Central memory CD8-positive, alpha-beta T cell (primary cell): ENCODE results near the gene SOWAHB.
"Not testable (repeated sequence)": the region's sequence is repeated elsewhere in the genome, so short reads cannot be mapped to it uniquely, and the experiment has no call there.

Experiments
- ATAC-seq: fragments of 150-1000 bp; cut with Tn5 transposase; replicated peaks from 2 replicates; pipeline ENCODE4 v1.10.0; 2022; ENCODE audit warnings: mild to moderate bottlenecking, moderate FRiP score, moderate number of reproducible peaks; ENCODE audit not compliant: poor library complexity, severe bottlenecking; ENCODE audit errors: extremely low read depth
- DNase-seq, 2 donors: peaks; one replicate each; pipeline ENCODE4 v3.0.0; 2021; ENCODE audit warnings: low spot score in 2 of 2
- H3K27ac Mint-ChIP-seq: one replicate; pipeline ENCODE4 v1.8.0; 2022; ENCODE audit warnings: low read depth, mild to moderate bottlenecking, moderate library complexity, mixed read lengths
- H3K27me3 Mint-ChIP-seq: one replicate; pipeline ENCODE4 v1.8.0; 2022; ENCODE audit warnings: mixed read lengths
- H3K36me3 Mint-ChIP-seq: one replicate; pipeline ENCODE4 v1.8.0; 2022; ENCODE audit warnings: mild to moderate bottlenecking, moderate library complexity, mixed read lengths; ENCODE audit not compliant: insufficient read depth
- H3K4me1 Mint-ChIP-seq: one replicate; pipeline ENCODE4 v1.8.0; 2022; ENCODE audit warnings: mixed read lengths
- H3K4me3 Mint-ChIP-seq: one replicate; pipeline ENCODE4 v1.8.0; 2022; ENCODE audit warnings: mild to moderate bottlenecking, moderate library complexity, mixed read lengths
- H3K9me3 Mint-ChIP-seq: one replicate; pipeline ENCODE4 v1.8.0; 2022; ENCODE audit warnings: mixed read lengths

SOWAHB gene

DNA sequence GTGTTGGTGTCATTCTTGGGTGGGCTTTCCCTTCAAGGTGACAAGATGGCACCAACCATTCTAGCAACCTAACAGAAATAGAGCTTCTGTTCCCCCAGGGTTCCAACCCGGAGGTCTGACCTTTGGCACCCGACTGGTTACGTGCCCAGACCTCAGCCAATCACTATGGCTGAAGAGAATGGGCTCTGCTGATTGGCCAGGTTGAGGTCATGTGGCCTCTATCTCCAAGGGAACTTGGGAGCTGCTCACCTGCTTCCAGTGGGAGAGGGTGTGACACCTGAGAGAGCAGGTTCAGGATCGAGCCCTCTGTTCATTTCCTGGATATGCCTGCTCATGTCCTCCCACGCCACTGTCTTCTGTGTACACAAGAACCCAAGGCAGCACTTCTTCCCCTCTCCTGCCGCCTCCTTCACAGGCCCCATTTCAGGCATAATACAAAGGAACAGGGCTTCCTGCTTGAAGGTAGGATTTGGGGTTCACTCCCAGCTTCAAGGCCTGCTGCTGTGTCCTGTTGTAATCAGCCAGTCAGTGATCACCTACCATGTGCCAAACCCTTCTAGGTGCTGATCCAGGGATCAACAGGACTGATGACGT lies 11.0 kb downstream of the SOWAHB start:
- ATAC-seq (no peak), DNase-seq (no peak)
- H3K36me3 Mint-ChIP-seq, result no peaks in the 10 kb centered on the region
- H3K4me3 Mint-ChIP-seq, result no peak overlapping the region
- H3K27ac Mint-ChIP-seq, result no peak overlapping the region
- no peaks in the 10 kb centered on the region for H3K4me1 Mint-ChIP-seq
- peaks cover 30% of the 10 kb centered on the region for H3K27me3 Mint-ChIP-seq
- H3K9me3 Mint-ChIP-seq, result no peaks in the 10 kb centered on the region

DNA sequence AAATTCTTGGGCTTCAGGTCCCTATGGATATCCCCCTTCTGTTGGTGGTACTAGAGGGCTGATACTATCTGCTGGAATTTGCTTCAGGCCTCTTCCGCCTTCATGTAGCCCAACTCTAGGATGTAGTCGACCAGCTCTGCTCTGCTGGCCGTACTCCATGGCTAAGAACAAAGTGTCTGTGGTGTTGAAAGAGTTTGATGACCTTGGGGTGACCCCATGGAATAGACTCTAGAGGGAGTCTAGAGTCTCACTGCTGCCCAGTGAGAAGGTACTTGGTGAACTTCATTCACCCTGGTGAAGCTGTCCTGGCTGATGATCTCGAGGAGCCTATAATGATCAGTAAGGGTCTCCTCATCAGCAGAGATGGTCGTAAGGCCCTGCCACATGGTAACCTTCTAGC lies 11.7 kb downstream of the SOWAHB start:
- DNase-seq (no peak), ATAC-seq (no peak)
- Mint-ChIP-seq H3K9me3 (no peaks in the 10 kb centered on the region), H3K36me3 (no peaks in the 10 kb centered on the region), H3K4me3 (no peak overlapping the region), H3K27me3 (peaks cover 23% of the 10 kb centered on the region), H3K4me1 (no peaks in the 10 kb centered on the region), H3K27ac (no peak overlapping the region)

DNA sequence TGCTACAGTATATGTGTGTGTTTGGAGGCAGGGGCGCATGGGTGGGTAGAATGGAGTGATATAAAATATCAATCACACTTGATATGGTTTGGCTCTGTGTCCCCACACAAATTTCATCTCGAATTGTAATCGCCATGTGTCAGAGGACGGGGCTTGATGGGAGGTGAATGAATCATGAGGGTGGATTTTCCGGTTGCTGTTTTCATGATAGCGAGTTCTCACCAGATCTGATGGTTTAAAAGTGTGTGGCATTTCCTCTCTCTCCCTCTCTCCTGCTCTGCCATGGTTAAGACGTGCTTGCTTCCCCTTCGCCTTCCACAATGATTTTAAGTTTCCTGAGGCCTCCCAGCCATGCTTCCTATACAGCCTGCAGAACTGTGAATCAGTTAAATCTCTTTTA lies 14.8 kb downstream of the SOWAHB start:
- Mint-ChIP-seq H3K27me3 (peaks cover 38% of the 10 kb centered on the region), H3K4me1 (no peaks in the 10 kb centered on the region), H3K9me3 (no peaks in the 10 kb centered on the region), H3K27ac (no peak overlapping the region), H3K36me3 (no peaks in the 10 kb centered on the region), H3K4me3 (no peak overlapping the region)
- ATAC-seq, result no peak
- no peak for DNase-seq

DNA sequence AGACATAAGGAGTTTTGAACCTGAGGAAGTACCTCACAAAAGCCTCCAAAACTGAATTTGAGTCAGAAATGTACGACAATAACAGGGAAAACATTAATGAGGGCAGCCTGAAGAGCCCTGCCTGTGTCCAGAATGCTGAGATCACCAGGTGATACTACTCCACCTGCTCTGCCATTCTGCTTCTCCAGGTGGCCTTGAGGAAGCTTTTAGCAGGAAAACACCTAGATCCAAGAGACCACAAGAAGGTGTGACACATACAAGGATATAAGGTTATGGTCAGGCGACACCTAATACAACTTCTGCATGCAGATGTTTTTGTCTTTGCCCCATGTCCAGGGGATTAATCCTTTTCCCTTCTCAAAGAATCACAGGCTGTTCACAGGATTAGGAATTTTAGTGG lies 15.3 kb downstream of the SOWAHB start:
- DNase-seq, result no peak
- H3K36me3 Mint-ChIP-seq, result no peaks in the 10 kb centered on the region
- H3K9me3 Mint-ChIP-seq, result no peaks in the 10 kb centered on the region
- H3K27ac Mint-ChIP-seq, result no peak overlapping the region
- ATAC-seq, result no peak
- no peaks in the 10 kb centered on the region for H3K4me1 Mint-ChIP-seq
- peaks cover 43% of the 10 kb centered on the region for H3K27me3 Mint-ChIP-seq
- H3K4me3 Mint-ChIP-seq, result no peak overlapping the region

- no peak for DNase-seq
- H3K4me1 Mint-ChIP-seq, result no peaks in the 10 kb centered on the region
- H3K27me3 Mint-ChIP-seq, result peaks cover 56% of the 10 kb centered on the region
- no peak for ATAC-seq
- H3K36me3 Mint-ChIP-seq, result no peaks in the 10 kb centered on the region
- H3K9me3 Mint-ChIP-seq, result no peaks in the 10 kb centered on the region
- no peak overlapping the region for H3K27ac Mint-ChIP-seq
- no peak overlapping the region for H3K4me3 Mint-ChIP-seq
Measured at GRCh38 chr4:76881375-76881774, 16.6 kb downstream of the SOWAHB start.

- no peaks in the 10 kb centered on the region for H3K9me3 Mint-ChIP-seq
- no peaks in the 10 kb centered on the region for H3K36me3 Mint-ChIP-seq
- H3K4me3 Mint-ChIP-seq, result no peak overlapping the region
- no peaks in the 10 kb centered on the region for H3K4me1 Mint-ChIP-seq
- no peak overlapping the region for H3K27ac Mint-ChIP-seq
- ATAC-seq (no peak), DNase-seq (no peak)
- H3K27me3 Mint-ChIP-seq, result peaks cover 57% of the 10 kb centered on the region
Measured at GRCh38 chr4:76879731-76880364, 18.1 kb downstream of the SOWAHB start.

- H3K27me3 Mint-ChIP-seq, result peaks cover 57% of the 10 kb centered on the region
- not testable (repeated sequence) for ATAC-seq
Measured at GRCh38 chr4:76878641-76879165, 19.2 kb downstream of the SOWAHB start.

DNA sequence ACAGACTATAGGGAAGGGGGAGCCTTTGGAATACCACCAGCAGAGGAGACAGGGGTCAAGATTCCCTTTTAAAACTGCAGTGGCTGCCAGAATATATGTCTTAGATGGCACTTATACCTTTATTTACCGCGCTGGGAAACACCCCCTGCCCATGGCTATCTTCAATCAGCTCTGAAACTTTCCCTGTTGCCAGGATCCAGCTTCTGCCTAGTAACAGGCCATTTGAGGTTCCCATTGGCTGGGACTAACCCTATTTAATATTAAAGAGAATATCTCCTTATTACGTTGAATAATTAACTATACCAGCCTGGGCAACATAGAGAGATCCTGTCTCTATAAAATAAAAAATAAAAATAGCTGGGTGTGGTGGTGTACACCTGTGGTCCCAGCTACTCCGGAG lies 23.8 kb downstream of the SOWAHB start:
- Mint-ChIP-seq H3K9me3 (no peaks in the 10 kb centered on the region), H3K27me3 (peaks cover 30% of the 10 kb centered on the region), H3K36me3 (no peaks in the 10 kb centered on the region), H3K4me1 (no peaks in the 10 kb centered on the region), H3K27ac (no peak overlapping the region), H3K4me3 (no peak overlapping the region)
- ATAC-seq, result no peak
- DNase-seq, result no peak

More at GRCh38 chr4:76878641-76879165, 19.2 kb downstream of the SOWAHB start:
- not testable (repeated sequence) for H3K4me1 Mint-ChIP-seq, H3K36me3 Mint-ChIP-seq, H3K9me3 Mint-ChIP-seq, DNase-seq, H3K27ac Mint-ChIP-seq, H3K4me3 Mint-ChIP-seq

DNA sequence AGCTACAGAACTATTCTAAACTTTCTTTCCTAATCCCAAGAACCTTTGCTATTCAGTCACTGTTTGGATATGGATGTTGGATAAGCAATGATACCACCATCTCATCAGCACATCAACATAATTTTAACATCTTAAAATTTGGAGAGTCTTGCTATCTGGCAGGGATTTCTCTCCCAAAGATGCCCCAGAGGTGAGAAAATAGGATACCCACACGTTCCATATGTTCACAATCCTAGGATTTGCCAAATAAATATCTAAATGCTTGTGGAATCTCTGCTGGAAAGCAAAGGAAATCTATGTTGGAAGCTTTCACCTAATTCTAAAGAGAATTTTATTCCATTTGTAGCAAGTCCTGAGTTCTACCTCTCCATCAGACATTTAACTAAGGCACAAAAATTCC lies 24.4 kb downstream of the SOWAHB start:
- Mint-ChIP-seq H3K36me3 (no peaks in the 10 kb centered on the region), H3K4me3 (no peak overlapping the region), H3K27me3 (peaks cover 25% of the 10 kb centered on the region), H3K27ac (no peak overlapping the region), H3K9me3 (no peaks in the 10 kb centered on the region), H3K4me1 (no peaks in the 10 kb centered on the region)
- DNase-seq (no peak), ATAC-seq (no peak)

DNA sequence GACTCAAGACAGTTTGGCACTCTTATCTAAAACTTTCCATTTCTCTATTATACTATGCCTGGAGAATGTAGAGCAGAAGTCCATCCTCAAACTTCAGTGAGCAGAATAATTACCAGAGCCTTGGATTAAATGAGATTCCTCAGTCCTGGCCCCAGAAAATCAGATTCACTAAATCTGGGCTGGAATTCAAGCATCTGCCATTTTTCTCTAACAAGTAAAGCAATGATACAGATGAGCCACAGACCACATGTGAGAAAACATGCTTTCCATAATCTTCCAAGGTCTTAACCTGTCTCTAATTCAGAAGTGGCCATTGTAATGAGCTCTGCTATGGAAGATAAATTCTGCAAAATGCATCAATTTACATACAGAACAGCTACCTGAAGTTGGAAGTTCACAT lies 25.4 kb downstream of the SOWAHB start:
- Mint-ChIP-seq H3K27me3 (peaks cover 25% of the 10 kb centered on the region), H3K27ac (no peak overlapping the region), H3K4me1 (no peaks in the 10 kb centered on the region), H3K4me3 (no peak overlapping the region), H3K36me3 (peaks cover 1% of the 10 kb centered on the region), H3K9me3 (no peaks in the 10 kb centered on the region)
- ATAC-seq (no peak), DNase-seq (no peak)

DNA sequence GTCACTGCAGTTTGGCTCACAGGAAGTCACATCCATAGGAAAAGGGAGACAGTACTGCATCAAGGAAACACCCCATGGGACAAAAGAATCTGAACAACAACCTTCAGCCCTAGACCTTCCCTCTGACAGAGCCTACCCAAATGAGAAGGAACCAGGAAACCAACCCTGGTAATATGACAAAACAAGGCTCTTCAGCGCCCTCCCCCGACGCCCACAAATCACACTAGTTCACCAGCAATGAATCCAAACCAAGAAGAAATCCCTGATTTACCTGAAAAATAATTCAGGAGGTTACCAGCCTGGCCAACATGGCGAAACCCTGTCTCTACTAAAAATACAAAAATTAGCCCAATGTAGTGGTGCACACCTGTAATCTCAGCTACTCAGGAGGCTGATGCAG lies 29.2 kb downstream of the SOWAHB start:
- not testable (repeated sequence) for ATAC-seq, H3K4me1 Mint-ChIP-seq, H3K4me3 Mint-ChIP-seq, H3K9me3 Mint-ChIP-seq, DNase-seq, H3K27ac Mint-ChIP-seq, H3K36me3 Mint-ChIP-seq
- H3K27me3 Mint-ChIP-seq, result peaks cover 40% of the 10 kb centered on the region

GRCh38 chr4:76867880-76868655 lies 29.9 kb downstream of the SOWAHB start:
- DNase-seq, result no peak
- Mint-ChIP-seq H3K9me3 (no peaks in the 10 kb centered on the region), H3K4me1 (no peaks in the 10 kb centered on the region), H3K27ac (no peak overlapping the region), H3K27me3 (peaks cover 43% of the 10 kb centered on the region), H3K36me3 (peaks cover 1% of the 10 kb centered on the region), H3K4me3 (no peak overlapping the region)
- ATAC-seq, result no peak

DNA sequence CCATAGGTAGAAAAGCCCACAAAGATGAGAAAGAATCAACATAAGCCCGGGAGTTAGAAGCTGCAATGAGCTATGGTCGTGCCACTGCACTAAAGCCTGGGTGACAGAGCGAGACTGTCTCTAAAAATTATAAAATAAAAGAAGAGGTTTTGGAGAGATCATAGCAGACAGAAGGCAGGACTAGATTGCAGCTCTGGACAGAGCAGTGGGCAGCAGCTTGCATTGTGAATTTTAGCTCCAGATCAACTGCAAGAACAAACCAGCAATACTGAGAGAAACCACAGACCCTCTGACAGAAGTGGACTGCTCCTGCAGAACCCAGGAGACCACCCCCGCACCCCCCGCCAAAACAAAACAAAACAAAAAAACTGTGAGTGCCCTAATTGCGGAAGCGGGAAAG lies 30.6 kb downstream of the SOWAHB start:
- DNase-seq (no peak), ATAC-seq (no peak)
- Mint-ChIP-seq H3K9me3 (no peaks in the 10 kb centered on the region), H3K4me3 (no peak overlapping the region), H3K27me3 (peaks cover 49% of the 10 kb centered on the region), H3K27ac (no peak overlapping the region), H3K4me1 (no peaks in the 10 kb centered on the region), H3K36me3 (peaks cover 1% of the 10 kb centered on the region)
